Hematopoietic multipotent progenitor cell treated with erythropoietin and hydrocortisone succinate and interleukin-3 and kit ligand, for 17 days (in vitro differentiated cells): ENCODE measurements around the gene CSH1.
"Not testable (repeated sequence)": the region's sequence is repeated elsewhere in the genome, so short reads cannot be mapped to it uniquely, and the experiment has no call there.

Source experiments
- DNase-seq: peaks from one replicate; pipeline ENCODE4 v3.0.0-alpha.2; 2015; ENCODE audit warnings: low spot score

The CSH1 gene

GRCh38 chr17:63903787-63904201 is 7.4 kb upstream of the CSH1 start:
- DNase-seq: peak; percentile 25

- not testable (repeated sequence) for DNase-seq
Observed at GRCh38 chr17:63901971-63902370, 5.6 kb upstream of the CSH1 start.

- not testable (repeated sequence) for DNase-seq
Observed at GRCh38 chr17:63898899-63899798, 2.8 kb upstream of the CSH1 start.

- DNase-seq: not testable (repeated sequence)
Observed at GRCh38 chr17:63894821-63895220, 1.6 kb downstream of the CSH1 start.

- not testable (repeated sequence) for DNase-seq
Observed at GRCh38 chr17:63894021-63894420, 2.4 kb downstream of the CSH1 start.

GRCh38 chr17:63892316-63893037 is 3.9 kb downstream of the CSH1 start:
- DNase-seq: not testable (repeated sequence)

- peak; percentile 36 for DNase-seq
Observed at GRCh38 chr17:63889026-63889848, 7.1 kb downstream of the CSH1 start.

GRCh38 chr17:63885119-63885518 is 11.3 kb downstream of the CSH1 start:
- DNase-seq: not testable (repeated sequence)

GRCh38 chr17:63882626-63883126 is 13.7 kb downstream of the CSH1 start:
- DNase-seq: not testable (repeated sequence)

GRCh38 chr17:63881935-63882601 is 14.3 kb downstream of the CSH1 start, which contains the start of gene GH2:
GH2 (minus strand) TSS chr17:63881944; CDS start chr17:63881801, 143 bp downstream.
- peak; percentile 55 for DNase-seq

- DNase-seq: not testable (repeated sequence)
Observed at GRCh38 chr17:63881337-63881736, 15.0 kb downstream of the CSH1 start.

- DNase-seq: no peak
Observed at GRCh38 chr17:63880706-63881105, 15.7 kb downstream of the CSH1 start.

GRCh38 chr17:63878413-63878812 is 18.0 kb downstream of the CSH1 start:
- not testable (repeated sequence) for DNase-seq

GRCh38 chr17:63874693-63875092 is 21.7 kb downstream of the CSH1 start:
- DNase-seq: not testable (repeated sequence)

- DNase-seq: not testable (repeated sequence)
Observed at GRCh38 chr17:63874061-63874626, 22.2 kb downstream of the CSH1 start.

GRCh38 chr17:63873577-63873976 is 22.8 kb downstream of the CSH1 start, which contains the start of gene CSH2:
CSH2 (minus strand) TSS chr17:63873677; CDS start chr17:63873614, 63 bp downstream.
- DNase-seq: not testable (repeated sequence)

- not testable (repeated sequence) for DNase-seq
Observed at GRCh38 chr17:63871646-63872365, 24.6 kb downstream of the CSH1 start.

- DNase-seq: not testable (repeated sequence)
Observed at GRCh38 chr17:63870292-63870665, 26.1 kb downstream of the CSH1 start.

- DNase-seq: not testable (repeated sequence)
Observed at GRCh38 chr17:63869491-63870291, 26.7 kb downstream of the CSH1 start.
